ENCODE results near the gene ADCY5. TPM values are rescaled to one million over a fixed set of nuclear protein-coding genes. Genes with fewer than 3 reads are reported as not detected.
A peak's percentile ranks its signal among the peaks of the same experiment; 100 is the strongest.

ADCY5 gene
- total RNA-seq, 1 donor from 2014 or later = 6.8 TPM

- no peak overlapping the region for H3K4me3 Mint-ChIP-seq
- no peaks in the 10 kb centered on the region for H3K36me3 Mint-ChIP-seq
- no peak for TF ChIP-seq CTCF (IDR thresholded peaks at IDR 0.05; ENCODE audit: unreplicated experiment)
- peaks cover 66% of the 10 kb centered on the region for H3K27me3 Mint-ChIP-seq (ENCODE audit: low read depth)
- DNase-seq (ENCODE audit: low spot score in 2 of 2, unreplicated experiment in 2 of 2) = no peak
- H3K27ac Mint-ChIP-seq = no peak overlapping the region
- H3K9me3 Mint-ChIP-seq = no peaks in the 10 kb centered on the region
- H3K4me1 Mint-ChIP-seq = peaks cover 3% of the 10 kb centered on the region
Measured at GRCh38 chr3:123457841-123458240, 9.0 kb upstream of the ADCY5 start.

- Mint-ChIP-seq H3K27me3 (ENCODE audit: low read depth) (peaks cover 70% of the 10 kb centered on the region), H3K4me1 (peaks cover 3% of the 10 kb centered on the region), H3K4me3 (no peak overlapping the region), H3K27ac (no peak overlapping the region), H3K36me3 (no peaks in the 10 kb centered on the region), H3K9me3 (no peaks in the 10 kb centered on the region)
- TF ChIP-seq CTCF (IDR thresholded peaks at IDR 0.05; ENCODE audit: unreplicated experiment) = no peak
- DNase-seq (ENCODE audit: low spot score in 2 of 2, unreplicated experiment in 2 of 2) = no peak
Measured at GRCh38 chr3:123453675-123454074, 4.8 kb upstream of the ADCY5 start.

GRCh38 chr3:123451186-123451585 lies 2.3 kb upstream of the ADCY5 start:
- Mint-ChIP-seq H3K4me1 (peaks cover 5% of the 10 kb centered on the region), H3K27me3 (ENCODE audit: low read depth) (peaks cover 71% of the 10 kb centered on the region), H3K27ac (no peak overlapping the region), H3K4me3 (peak overlapping the region; percentile 2), H3K9me3 (no peaks in the 10 kb centered on the region), H3K36me3 (no peaks in the 10 kb centered on the region)
- TF ChIP-seq CTCF (IDR thresholded peaks at IDR 0.05; ENCODE audit: unreplicated experiment) = no peak
- no peak for DNase-seq (ENCODE audit: low spot score in 2 of 2, unreplicated experiment in 2 of 2)

- Mint-ChIP-seq H3K36me3 (no peaks in the 10 kb centered on the region), H3K27me3 (ENCODE audit: low read depth) (peaks cover 74% of the 10 kb centered on the region), H3K27ac (no peak overlapping the region), H3K4me3 (peak overlapping the region; percentile 63), H3K9me3 (no peaks in the 10 kb centered on the region), H3K4me1 (peaks cover 5% of the 10 kb centered on the region)
- no peak for TF ChIP-seq CTCF (IDR thresholded peaks at IDR 0.05; ENCODE audit: unreplicated experiment)
- DNase-seq (ENCODE audit: low spot score in 2 of 2, unreplicated experiment in 2 of 2) = peak in 1 of 2 experiments; percentile 39
Measured at GRCh38 chr3:123449997-123450604, 1.2 kb upstream of the ADCY5 start.

GRCh38 chr3:123449102-123449996 lies 459 bp upstream of the ADCY5 start:
- Mint-ChIP-seq H3K27ac (no peak overlapping the region), H3K4me3 (peak overlapping the region; percentile 63), H3K9me3 (no peaks in the 10 kb centered on the region), H3K36me3 (no peaks in the 10 kb centered on the region), H3K4me1 (peaks cover 5% of the 10 kb centered on the region), H3K27me3 (ENCODE audit: low read depth) (peaks cover 74% of the 10 kb centered on the region)
- DNase-seq (ENCODE audit: low spot score in 2 of 2, unreplicated experiment in 2 of 2) = peak in 1 of 2 experiments; percentile 56
- no peak for TF ChIP-seq CTCF (IDR thresholded peaks at IDR 0.05; ENCODE audit: unreplicated experiment)
